ENCODE results near the gene PDGFA.

DNA sequence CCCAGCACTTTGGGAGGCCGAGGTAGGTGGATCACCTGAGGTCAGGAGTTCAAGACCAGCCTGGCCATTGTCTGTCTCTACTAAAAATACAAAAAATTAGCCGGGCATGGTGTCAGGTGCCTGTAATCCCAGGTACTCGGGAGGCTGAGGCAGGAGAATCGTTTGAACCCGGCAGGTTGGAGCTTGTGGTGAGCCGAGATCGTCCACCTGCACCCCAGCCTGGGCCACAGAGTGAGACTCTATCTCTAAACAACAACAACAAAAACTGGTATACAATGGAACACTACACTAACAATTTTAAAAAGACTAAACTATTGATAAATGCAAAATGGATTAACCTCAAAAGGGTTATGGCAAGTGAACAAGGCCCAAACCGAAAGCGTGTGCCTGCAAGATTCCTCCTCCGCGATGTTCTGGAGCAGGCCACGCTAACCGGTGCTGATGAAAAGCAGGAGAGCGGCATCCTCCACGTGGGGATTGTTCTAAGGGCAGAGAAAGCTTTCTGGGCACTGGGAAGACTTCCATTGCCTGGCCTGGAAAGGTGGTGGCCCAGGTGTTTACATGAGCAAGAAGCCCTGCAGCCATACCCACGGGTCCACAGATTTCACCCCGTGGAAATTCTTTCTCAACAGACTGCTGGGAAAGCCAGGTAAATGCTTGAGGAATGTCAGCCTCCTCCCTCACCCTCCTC is 53.8 kb downstream of the PDGFA start:
- TF ChIP-seq, protein P1, sequence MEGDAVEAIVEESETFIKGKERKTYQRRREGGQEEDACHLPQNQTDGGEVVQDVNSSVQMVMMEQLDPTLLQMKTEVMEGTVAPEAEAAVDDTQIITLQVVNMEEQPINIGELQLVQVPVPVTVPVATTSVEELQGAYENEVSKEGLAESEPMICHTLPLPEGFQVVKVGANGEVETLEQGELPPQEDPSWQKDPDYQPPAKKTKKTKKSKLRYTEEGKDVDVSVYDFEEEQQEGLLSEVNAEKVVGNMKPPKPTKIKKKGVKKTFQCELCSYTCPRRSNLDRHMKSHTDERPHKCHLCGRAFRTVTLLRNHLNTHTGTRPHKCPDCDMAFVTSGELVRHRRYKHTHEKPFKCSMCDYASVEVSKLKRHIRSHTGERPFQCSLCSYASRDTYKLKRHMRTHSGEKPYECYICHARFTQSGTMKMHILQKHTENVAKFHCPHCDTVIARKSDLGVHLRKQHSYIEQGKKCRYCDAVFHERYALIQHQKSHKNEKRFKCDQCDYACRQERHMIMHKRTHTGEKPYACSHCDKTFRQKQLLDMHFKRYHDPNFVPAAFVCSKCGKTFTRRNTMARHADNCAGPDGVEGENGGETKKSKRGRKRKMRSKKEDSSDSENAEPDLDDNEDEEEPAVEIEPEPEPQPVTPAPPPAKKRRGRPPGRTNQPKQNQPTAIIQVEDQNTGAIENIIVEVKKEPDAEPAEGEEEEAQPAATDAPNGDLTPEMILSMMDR (IDR thresholded peaks at IDR 0.05; ENCODE audit: borderline replicate concordance, extremely low read depth, low read length, poor library complexity, severe bottlenecking), result no peak
- TF ChIP-seq EZH2 (IDR thresholded peaks at IDR 0.05; ENCODE audit: borderline replicate concordance, low read depth, low read length, severe bottlenecking), result no peak
